T-helper 22 cell (primary cell): ENCODE results near the gene PSTPIP1.

ENCODE experiments used
- DNase-seq: peaks from one replicate; pipeline ENCODE4 v3.0.0-alpha.2; 2020; ENCODE audit warnings: low read depth

The PSTPIP1 gene

GRCh38 chr15:77030048-77030927 is 35.4 kb downstream of the PSTPIP1 start:
- no peak for DNase-seq

DNA sequence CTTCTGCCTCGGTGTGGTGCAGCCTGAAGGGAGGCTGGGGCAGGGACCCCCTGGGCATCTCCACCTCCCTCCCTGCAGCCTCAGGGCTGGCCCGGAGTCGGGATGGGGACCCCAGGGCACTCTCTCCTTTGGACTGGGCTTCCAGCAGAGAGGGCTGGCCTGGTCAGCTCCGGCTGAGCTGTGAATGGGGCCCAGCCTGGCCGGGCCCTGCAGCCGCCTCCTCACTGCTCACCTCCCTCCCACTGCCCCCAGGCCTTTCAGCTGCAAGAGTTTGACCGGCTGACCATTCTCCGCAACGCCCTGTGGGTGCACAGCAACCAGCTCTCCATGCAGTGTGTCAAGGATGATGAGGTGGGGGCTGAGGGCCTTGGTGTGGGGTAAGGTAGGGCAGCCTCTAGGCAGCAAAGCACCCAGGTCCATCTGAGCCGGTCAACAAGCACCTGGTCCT is 36.0 kb downstream of the PSTPIP1 start:
- no peak for DNase-seq

GRCh38 chr15:77031376-77032050 is 36.6 kb downstream of the PSTPIP1 start:
- no peak for DNase-seq

- no peak for DNase-seq
Observed at GRCh38 chr15:77032052-77032646, 37.2 kb downstream of the PSTPIP1 start.

- no peak for DNase-seq
Observed at GRCh38 chr15:77032647-77033416, 37.9 kb downstream of the PSTPIP1 start.

GRCh38 chr15:77033417-77033728 is 38.4 kb downstream of the PSTPIP1 start:
- DNase-seq, result no peak

DNA sequence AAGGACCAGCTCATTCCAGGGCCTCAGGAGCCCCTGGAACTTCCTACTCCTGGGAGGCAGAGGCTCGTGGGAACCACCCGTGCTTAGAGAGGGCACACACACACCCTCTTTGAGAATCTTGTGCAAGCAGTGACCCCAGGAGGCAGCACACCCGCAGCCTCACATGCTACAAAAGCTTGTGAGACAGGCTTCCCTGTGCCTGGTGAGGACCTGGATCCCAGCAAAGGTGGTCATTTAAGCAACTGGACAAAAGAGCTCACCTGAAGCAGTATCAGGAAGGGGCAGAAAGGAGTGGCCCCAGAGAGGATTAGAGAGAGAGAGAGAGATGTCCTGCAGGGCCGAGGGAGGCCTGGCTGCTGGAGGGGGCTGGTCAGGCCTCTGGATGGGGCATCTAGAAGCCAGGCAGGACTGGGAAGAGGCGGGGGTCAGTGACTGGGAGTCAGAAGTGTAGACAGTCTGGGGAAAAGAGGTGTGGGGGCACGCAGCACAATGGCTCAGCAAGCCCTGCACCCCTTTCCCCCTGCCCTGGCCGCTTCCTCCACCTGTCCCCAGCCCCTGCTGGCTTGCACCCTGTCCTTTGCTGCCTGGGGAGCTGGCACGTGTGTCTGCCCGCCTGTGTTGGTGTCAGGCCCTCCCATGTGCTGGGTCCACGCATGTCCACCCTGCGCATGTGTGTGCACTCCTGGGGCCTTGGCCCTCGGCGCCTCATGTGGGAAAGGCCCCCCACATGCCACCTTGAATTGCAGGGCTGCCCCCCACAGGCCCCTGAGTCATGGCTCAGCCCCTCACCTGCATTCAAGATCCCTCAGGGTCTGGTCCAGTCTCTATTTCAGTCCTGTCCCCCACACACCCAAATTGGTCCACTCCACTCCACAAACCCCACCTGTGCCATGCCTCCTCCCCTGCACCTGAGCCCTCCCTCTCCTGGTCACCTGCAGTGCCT is 39.1 kb downstream of the PSTPIP1 start:
- DNase-seq, result no peak

DNA sequence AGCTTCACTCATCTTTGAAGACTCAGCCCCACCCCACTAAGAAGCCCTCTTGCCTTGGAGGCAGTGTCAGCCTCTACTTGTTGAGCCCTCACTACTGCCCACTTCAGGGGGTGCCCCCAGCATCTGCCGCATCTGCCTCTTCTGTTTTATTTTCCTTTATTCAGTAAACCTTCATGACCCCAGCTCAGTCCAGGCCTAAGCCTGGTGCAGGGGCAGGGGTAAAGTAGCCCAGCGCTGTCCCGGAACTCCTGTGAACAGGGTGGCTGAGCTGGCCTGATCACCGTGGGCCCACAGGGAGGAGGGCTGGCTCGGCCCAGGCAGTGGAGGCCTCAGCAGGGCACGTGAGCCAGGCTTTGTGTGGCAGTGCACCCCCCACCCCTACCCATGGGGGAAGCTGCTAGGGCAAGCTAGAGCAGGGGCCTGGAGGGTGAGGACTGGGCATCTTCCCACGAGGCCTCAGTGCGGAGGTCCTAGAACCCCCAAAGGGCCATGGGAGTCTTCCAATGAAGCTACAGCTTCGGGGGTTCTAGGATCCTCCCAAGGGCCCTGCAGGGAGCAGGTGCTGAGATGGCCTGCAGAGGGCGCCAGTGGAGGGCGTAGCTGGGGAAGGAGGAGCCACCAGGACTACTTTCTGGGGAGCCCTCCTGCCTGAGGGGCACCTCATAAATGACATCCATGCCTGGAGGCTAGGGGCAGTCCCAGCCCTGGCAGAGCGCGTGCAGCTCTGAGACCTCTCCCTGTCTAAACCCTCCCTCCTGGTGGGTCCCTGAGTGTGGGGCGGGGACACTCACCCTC is 40.0 kb downstream of the PSTPIP1 start:
- DNase-seq, result no peak

DNA sequence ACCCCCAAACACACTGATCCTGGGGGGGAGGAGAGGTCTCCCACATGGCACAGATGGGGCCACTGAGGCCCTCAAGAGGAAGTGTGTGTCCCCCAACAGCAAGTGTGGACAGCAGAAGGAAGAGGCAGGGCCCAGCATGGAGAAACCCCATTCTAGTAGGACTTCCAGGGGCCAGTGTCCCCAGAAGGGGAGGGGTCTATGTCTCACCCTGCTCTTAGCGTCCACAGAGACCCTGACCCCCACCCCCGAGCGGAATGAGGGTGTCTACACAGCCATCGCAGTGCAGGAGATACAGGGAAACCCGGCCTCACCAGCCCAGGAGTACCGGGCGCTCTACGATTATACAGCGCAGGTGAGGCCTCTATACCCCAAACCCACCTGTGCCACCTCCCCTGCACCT is 40.7 kb downstream of the PSTPIP1 start:
- no peak for DNase-seq

DNA sequence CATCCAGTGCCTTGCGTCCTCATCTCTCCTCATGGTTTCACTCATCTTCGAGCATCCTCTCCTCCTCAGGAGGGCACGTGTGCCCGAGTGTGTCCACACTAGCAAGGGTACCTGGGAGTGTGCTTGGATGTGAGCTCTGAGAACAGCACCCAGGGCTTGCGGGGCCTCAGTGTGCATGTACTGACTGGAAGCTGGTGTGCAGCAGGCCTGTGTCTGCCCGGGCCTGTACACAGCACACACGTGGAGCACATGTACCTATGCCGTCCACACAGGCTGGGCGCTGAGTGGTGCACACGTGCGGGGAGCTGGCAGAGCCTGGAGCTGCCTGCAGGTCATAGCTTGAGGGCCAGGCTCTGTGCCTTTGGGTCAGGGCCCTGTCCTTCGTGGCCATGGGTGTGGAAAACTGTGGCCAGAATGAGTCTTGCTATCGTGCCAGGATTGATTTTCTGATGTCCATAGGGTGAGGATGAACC is 41.1 kb downstream of the PSTPIP1 start:
- DNase-seq, result no peak

DNA sequence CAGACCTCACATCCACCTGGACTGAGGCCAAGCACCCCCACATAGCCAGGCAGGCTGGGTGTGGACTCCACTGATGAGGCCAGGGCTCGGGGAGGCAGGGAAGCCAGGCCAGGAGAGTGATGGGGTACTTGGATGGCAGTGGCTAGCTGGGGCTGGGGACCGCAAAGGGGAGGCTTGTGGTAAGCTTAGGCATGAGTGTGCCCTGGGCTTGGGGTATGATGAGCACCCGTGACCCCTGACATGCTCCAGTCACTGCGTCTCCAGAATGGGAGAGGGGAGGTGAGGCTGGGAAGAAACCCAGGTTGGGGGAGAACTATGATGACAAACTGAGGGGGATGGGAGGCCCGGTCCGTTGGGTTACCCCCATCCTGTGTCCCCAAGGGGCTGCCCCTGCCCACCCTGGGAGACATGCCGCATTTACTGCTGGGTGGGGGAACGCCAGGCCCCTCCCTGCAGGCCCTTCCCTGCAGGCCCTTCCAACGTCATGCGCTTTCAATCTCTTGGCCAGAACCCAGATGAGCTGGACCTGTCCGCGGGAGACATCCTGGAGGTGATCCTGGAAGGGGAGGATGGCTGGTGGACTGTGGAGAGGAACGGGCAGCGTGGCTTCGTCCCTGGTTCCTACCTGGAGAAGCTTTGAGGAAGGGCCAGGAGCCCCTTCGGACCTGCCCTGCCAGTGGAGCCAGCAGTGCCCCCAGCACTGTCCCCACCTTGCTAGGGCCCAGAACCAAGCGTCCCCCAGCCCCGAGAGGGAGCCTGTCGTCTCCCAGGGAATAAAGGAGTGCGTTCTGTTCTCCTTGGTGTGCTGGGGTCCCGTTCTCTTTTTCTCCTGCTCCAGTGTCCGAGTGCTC is 41.8 kb downstream of the PSTPIP1 start:
- no peak for DNase-seq

DNA sequence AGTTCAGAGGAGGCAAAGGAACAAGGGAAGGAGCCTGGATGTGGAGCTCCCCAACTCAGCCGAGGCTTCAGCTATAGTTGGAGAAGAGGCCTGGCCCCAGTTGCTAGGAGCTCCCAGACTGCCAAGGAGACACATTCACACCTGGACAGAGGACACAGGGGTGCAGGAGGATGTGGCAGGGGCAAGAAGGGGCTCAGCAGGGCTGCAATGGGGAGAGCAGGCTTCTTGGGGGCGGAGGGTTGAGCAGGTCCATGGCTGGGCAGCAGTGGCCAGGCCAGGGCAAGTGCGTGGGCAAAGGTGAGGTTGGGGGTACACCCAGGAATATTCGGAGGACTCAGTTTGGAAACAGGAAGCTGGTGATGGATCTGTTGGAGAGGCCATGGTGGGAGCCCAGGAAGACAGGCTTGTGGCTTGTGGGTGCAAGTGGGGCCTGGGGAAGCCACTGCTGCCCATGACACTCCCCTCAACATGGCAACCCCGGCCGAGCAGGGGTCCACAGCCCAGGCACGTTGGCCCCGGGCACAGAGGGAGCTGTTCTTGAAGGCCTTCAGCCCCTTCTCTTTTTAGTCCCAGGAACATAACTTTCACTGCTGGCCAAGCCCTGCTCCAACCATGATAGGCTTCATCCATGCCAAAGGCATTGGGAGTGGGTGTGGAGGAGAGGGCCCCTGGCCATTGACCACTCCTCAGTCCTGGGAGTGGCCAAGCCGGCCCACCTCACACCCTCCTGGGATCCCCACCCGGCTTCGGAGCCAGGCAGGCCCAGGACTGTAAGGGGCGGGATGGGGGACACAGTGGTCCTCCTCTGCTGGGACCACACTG is 42.7 kb downstream of the PSTPIP1 start:
- DNase-seq, result no peak

DNA sequence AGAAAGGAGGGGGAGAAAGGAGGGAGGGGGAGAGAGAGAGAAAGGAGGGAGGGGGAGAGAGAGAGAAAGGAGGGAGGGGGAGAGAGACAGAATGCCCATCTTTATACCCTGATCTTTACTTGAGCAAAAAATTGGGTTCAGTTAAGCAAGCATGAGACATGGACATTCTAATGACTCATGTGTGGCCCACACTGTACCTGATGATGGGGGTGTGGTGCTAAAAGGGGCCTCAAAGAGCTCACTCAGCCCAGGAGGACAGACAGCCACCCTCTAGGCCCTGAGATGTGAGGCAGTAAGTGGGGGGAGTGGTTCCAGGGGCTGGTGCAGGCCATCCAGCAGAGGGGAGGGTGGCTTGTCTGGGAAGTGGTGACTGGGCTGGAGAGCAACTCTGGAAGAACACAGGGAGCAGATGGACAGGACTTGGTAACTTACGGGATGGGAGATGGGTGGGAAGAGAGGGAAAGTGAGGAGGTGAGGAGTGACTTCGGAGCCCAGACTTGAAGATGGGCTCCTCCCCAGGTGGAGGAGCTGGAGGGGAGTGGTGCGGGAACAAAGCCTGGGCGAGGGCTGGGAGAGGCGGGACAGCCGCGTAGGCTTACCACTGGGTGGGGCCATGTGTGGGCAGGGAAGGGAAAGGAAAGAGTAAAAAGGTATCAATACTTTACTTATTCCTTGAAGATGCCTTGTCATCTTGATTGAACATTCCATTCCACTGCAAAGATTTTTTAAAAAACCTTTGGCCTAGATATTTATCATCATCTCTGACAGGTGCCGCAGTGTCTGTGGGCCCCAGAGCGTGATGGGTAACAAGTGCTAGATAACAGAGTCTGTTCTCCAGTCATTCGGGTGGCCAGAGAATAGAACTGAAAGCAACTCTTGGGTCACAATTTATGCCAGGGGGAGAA is 43.6 kb downstream of the PSTPIP1 start:
- DNase-seq, result no peak

DNA sequence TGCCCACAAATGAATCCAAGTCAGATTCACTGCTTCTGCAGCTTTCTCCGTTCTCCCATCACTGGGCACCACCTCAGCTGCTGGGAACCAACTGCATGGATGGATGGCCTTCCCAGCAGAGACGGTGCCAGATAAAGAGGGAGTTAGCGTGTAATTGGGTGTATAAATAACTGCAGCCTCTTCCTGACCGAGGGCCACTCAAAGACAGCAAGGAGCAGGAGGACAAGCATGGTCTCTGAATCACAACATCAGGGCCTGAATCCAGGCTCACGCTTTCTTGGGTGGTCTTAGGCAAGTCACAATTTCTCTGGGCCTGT is 44.2 kb downstream of the PSTPIP1 start:
- no peak for DNase-seq

- no peak for DNase-seq
Observed at GRCh38 chr15:77039848-77040247, 44.9 kb downstream of the PSTPIP1 start.

DNA sequence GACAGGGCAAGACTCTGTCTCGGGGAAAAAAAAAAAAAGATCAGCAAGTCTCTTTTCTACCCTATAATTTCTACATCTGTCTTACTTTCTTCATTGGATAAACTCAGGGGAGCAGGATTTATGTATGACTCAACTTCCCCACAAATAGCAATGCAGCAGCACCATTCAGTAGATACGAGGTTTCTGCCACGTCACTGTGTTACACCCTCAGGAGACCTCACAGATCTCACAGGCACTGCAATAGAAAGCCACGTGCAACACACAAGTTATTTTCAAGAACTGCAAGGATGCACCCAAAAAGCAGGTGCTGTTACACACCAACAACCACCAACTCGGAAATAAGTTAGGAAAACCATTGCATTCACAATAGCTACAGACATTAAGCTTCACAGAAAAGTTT is 45.7 kb downstream of the PSTPIP1 start:
- no peak for DNase-seq

DNA sequence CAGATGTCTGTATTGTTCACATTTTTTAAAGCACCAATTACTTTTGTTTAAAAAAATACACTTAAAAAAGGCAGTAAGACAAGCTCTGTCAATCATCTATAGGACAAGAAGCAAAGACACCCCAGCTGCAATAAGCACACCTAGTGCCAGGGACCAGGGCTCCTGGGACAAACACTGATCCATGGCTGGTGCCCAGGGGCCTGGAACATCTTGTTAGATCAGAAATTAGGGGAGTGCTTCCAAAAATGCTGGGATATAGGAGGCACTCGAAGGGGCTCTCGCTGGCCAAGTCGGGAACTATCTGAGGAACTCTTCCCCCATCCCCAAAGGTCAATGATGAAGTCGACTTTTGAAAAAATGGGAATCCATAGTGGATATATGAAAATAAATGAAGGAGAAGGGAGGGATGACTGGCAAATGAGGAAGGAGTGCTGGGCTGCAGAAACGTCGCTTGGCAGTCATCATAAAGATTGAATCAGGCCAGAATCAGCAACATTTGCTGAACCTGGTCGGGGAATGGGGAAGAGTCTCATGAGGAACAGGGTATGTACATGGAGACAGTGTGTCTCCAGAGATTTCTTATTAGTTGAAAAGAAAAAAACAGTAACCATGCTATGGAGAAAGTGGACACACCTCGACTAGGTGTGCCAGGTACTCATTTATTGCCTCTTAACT is 47.5 kb downstream of the PSTPIP1 start:
- DNase-seq, result no peak
